K562 treated with DMSO at 1 percent for 12 hours (cell line): ENCODE results near the gene SPC24. TPM values are rescaled to one million over a fixed set of nuclear protein-coding genes. Genes with fewer than 3 reads are reported as not detected.

Source experiments
- total RNA-seq: library from RNA; unstranded; fragments of 300-600 nt; gene quantifications from 2 replicates; pipeline ENCODE4 v1.2.3, GENCODE V29; 2022; ENCODE audit not compliant: insufficient read depth

Gene SPC24, protein sequence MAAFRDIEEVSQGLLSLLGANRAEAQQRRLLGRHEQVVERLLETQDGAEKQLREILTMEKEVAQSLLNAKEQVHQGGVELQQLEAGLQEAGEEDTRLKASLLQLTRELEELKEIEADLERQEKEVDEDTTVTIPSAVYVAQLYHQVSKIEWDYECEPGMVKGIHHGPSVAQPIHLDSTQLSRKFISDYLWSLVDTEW
- total RNA-seq = 32.5 and 40.5 TPM in 2 replicates

DNA sequence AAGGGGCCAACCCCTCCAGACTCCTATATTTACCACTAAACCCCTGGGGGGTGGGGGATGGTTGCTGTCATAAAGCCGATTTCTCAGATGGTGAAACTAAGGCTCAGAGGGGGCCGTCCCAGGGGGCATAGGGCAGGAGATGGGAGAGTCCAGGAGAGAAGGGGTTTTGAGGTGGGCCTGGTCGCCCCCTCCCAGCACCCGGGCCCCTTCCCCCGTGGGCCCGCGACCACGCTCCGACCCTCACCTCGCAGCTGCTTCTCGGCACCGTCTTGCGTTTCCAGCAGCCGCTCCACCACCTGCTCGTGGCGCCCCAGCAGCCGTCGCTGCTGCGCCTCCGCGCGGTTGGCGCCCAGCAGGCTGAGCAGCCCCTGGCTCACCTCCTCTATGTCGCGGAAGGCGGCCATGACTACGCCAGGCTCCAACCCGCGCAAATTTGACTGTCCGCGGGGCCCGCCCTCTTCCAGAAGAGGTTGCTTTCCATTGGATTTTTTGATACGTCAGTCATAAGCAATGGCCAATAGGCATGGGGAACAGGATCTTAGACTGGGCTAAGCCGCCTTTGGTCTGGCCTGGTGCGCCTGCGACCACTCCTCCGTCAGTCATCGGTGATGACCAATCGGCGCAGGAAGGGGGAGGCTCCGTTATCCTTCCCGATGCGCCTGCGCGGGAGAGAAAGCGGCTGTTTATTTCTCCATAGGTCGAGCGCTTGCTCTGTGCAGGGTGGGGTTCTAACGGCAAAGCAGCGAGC lies at the start of gene SPC24:
TSS of gene SPC24 (minus strand) at position 410 of the 748 bp plus-strand sequence. CDS start at position 404, 6 bp downstream.

DNA sequence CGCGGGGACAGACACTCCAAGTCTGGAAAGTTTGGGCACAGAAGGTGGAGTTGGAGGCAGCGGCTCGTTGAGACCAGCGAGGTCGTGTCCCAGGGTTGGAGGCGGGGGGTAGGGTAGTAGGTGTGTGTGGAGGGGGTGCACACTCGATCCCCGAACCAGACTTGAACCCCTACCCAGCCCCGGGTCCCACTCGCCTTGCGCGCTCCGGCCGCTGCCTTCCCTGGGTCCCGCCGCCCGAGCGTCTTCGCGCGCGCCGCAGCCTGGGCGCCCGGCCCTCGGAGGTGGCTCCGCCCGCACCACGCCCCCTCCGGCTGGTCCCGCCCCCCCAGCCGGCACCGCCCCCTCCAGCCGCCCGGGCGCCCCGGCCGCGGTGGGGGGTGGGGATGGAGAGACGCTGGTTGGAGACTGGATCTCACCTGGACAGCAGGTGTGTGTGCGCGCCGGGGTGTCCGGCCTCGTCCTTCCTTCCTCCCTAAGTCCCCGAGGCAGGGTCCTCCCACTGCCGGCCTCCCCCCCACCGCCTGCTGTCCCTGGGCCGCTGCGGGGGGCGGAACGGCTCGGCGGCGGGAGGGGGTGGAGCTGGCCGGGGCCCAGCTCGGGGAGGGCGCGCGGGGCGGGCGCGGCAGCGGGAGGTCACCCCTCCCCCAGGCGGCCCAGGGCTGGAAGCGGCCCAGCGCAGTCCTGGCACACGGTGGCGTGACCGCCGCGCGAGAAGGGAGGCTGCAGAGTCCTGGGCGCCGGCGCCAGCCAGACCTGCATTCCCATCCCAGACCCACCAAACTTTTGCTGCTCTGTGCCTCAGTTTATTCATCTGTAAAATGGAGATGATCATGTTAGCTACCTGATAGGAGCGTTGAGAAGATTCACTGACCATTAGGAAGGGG lies 42.0 kb upstream of the SPC24 start, which contains the start of gene KANK2:
TSS of gene KANK2 (minus strand) at position 255 of the 884 bp plus-strand sequence. CDS start 3,034 bp downstream, outside the sequence.

Other genes with a start within 250 kb of the SPC24 start
- gene YIPF2, start 227.1 kb downstream of the SPC24 start, total RNA-seq = 86.1 and 96.1 TPM in 2 replicates
- 43.1 and 49.4 TPM in 2 replicates for gene TIMM29, start 227.0 kb downstream of the SPC24 start, total RNA-seq
- 71.0 and 106 TPM in 2 replicates for gene SMARCA4, start 194.8 kb downstream of the SPC24 start, total RNA-seq
- gene LDLR, start 66.3 kb downstream of the SPC24 start, total RNA-seq = 17.5 and 47.0 TPM in 2 replicates
- gene KANK2, start 41.8 kb upstream of the SPC24 start, total RNA-seq = 14.5 and 56.0 TPM in 2 replicates
- not detected in 2 replicates for gene ANGPTL8, start 83.8 kb upstream of the SPC24 start, total RNA-seq
- gene DOCK6, start 106.7 kb upstream of the SPC24 start, total RNA-seq = 5.7 and 22.5 TPM in 2 replicates
- not detected in 2 replicates for gene TSPAN16, start 140.4 kb upstream of the SPC24 start, total RNA-seq
- gene RAB3D, start 183.9 kb upstream of the SPC24 start, total RNA-seq = 2.0 and 5.5 TPM in 2 replicates
- gene TMEM205, start 190.5 kb upstream of the SPC24 start, total RNA-seq = 63.8 and 74.8 TPM in 2 replicates
- 8.4 and 20.3 TPM in 2 replicates for gene CCDC159, start 190.7 kb upstream of the SPC24 start, total RNA-seq
- gene PLPPR2, start 199.7 kb upstream of the SPC24 start, total RNA-seq = 23.2 and 37.6 TPM in 2 replicates
- gene SWSAP1, start 218.9 kb upstream of the SPC24 start, total RNA-seq = 4.0 and 4.5 TPM in 2 replicates
- gene EPOR, start 228.5 kb upstream of the SPC24 start, total RNA-seq = 11.9 and 13.5 TPM in 2 replicates